ENCODE results near the gene BCAS3. TPM values are rescaled to one million over a fixed set of nuclear protein-coding genes. Genes with fewer than 3 reads are reported as not detected.

The BCAS3 gene
- total RNA-seq, 1 donor from 2014 or later = 14.5 TPM

DNA sequence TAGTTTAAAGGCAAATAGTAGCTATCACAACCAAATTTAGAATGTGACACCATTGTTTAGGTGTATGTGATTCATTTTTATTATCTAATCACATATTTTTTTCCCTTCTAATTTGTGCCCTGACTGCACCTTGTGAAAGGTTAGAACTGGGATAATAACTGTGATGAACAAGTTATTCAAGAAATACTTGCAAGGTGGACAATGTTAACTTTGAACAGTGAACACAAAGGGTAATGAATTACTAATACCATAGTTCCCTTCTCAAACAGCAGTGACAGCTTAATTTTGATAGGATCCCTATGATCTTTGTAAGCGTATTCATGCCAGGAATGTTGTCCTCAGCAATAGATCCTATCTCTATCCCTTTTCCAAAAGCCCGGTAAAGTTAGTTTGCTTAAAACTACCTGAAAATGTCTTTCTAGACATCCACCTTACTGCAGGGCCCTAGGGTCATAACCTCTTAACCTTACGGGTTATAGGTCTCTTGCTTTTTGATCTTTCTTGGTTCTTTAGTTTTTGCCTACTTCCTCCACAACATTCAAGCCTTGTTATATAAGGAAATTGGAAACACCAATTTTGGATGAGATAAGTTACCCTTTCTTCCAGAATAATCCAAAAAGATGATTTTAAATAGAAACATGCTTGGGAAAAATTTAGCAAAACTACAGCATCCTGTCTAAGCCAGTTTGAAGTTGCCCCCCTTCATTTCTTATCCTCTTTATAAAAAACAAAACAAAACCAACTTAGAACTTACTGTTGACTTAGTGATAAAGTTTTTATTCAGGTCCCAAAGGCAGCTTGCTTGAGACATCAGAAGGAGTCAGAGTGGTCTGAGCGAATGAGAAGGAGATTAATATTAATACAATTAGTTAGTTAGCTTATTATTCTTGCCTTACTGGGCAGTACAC, 522.0 kb downstream of the BCAS3 start:
- Mint-ChIP-seq H3K4me3 (ENCODE audit: unreplicated experiment) (no peak overlapping the region), H3K9me3 (ENCODE audit: unreplicated experiment) (peaks cover 1% of the 10 kb centered on the region), H3K4me1 (ENCODE audit: low read depth, unreplicated experiment) (peaks cover 10% of the 10 kb centered on the region), H3K36me3 (ENCODE audit: low read depth, unreplicated experiment) (no peaks in the 10 kb centered on the region), H3K27me3 (ENCODE audit: low read depth, unreplicated experiment) (no peaks in the 10 kb centered on the region), H3K27ac (ENCODE audit: unreplicated experiment) (no peak overlapping the region)
- Histone ChIP-seq H3K36me3 (ENCODE audit: insufficient read depth, low read length) (no peaks in the 10 kb centered on the region), H3K4me2 (ENCODE audit: low read length) (peak overlapping the region; percentile 42), H3K4me3 (ENCODE audit: insufficient read depth, low read depth, low read length) (no peak overlapping the region), H3K27ac (ENCODE audit: low read depth, low read length) (peak overlapping the region; percentile 44), H3K27me3 (ENCODE audit: insufficient read depth, low read length) (no peaks in the 10 kb centered on the region), H2AFZ (ENCODE audit: low read depth, low read length) (no peak overlapping the region), H3K79me2 (ENCODE audit: insufficient read depth, low read length) (no peaks in the 10 kb centered on the region), H3K9ac (ENCODE audit: low read length) (no peak overlapping the region), H3K9me3 (ENCODE audit: insufficient read depth, low read depth, low read length) (no peaks in the 10 kb centered on the region), H4K20me1 (ENCODE audit: insufficient read depth, low read length) (no peaks in the 10 kb centered on the region), H3K4me1 (ENCODE audit: insufficient read depth, low read length) (peaks cover 16% of the 10 kb centered on the region)
- DNase-seq (ENCODE audit: low read depth) (peak; percentile 18), FAIRE-seq (no peak)
- no peak for TF ChIP-seq EZH2 (IDR thresholded peaks at IDR 0.05; ENCODE audit: insufficient read depth, low read length)
- TF ChIP-seq CTCF (IDR thresholded peaks at IDR 0.05; ENCODE audit: insufficient read depth, low read depth, low read length) = no peak

DNA sequence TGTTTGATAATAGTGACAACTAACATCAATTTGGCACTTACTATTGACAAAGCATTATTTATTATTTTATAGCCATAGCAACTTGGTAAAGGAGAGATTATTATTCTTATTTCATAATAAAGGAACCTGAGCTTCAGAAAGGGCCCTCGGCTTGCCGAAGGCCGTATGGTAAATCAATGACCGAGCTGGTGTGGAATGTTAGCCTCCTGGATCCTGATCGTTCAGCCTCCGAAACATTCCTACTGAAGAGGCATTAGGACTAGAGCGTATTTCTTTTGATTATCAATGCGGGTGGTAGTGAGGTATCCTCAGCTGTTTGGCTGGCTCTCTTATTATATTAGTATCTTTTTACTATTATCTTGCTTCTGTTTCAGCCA, 522.7 kb downstream of the BCAS3 start:
- Histone ChIP-seq H3K4me1 (ENCODE audit: insufficient read depth, low read length) (peaks cover 16% of the 10 kb centered on the region), H3K79me2 (ENCODE audit: insufficient read depth, low read length) (no peaks in the 10 kb centered on the region), H3K9me3 (ENCODE audit: insufficient read depth, low read depth, low read length) (no peaks in the 10 kb centered on the region), H4K20me1 (ENCODE audit: insufficient read depth, low read length) (no peaks in the 10 kb centered on the region), H3K9ac (ENCODE audit: low read length) (no peak overlapping the region), H3K27ac (ENCODE audit: low read depth, low read length) (peak overlapping the region; percentile 65), H2AFZ (ENCODE audit: low read depth, low read length) (no peak overlapping the region), H3K4me3 (ENCODE audit: insufficient read depth, low read depth, low read length) (no peak overlapping the region), H3K27me3 (ENCODE audit: insufficient read depth, low read length) (no peaks in the 10 kb centered on the region), H3K36me3 (ENCODE audit: insufficient read depth, low read length) (no peaks in the 10 kb centered on the region), H3K4me2 (ENCODE audit: low read length) (peak overlapping the region; percentile 42)
- Mint-ChIP-seq H3K4me1 (ENCODE audit: low read depth, unreplicated experiment) (peaks cover 10% of the 10 kb centered on the region), H3K9me3 (ENCODE audit: unreplicated experiment) (peaks cover 1% of the 10 kb centered on the region), H3K36me3 (ENCODE audit: low read depth, unreplicated experiment) (no peaks in the 10 kb centered on the region), H3K4me3 (ENCODE audit: unreplicated experiment) (no peak overlapping the region), H3K27ac (ENCODE audit: unreplicated experiment) (peak overlapping the region; percentile 36), H3K27me3 (ENCODE audit: low read depth, unreplicated experiment) (no peaks in the 10 kb centered on the region)
- FAIRE-seq = no peak
- TF ChIP-seq EZH2 (IDR thresholded peaks at IDR 0.05; ENCODE audit: insufficient read depth, low read length) (no peak), CTCF (IDR thresholded peaks at IDR 0.05; ENCODE audit: insufficient read depth, low read depth, low read length) (no peak)
- peak; percentile 63 for DNase-seq (ENCODE audit: low read depth)

GRCh38 chr17:61201211-61201610, 523.6 kb downstream of the BCAS3 start:
- peak; percentile 98 for DNase-seq (ENCODE audit: low read depth)
- peaks cover 14% of the 10 kb centered on the region for H3K4me1 Mint-ChIP-seq (ENCODE audit: low read depth, unreplicated experiment)
- Histone ChIP-seq H3K4me1 (ENCODE audit: insufficient read depth, low read length) (peaks cover 16% of the 10 kb centered on the region), H3K27ac (ENCODE audit: low read depth, low read length) (peak overlapping the region; percentile 65), H3K36me3 (ENCODE audit: insufficient read depth, low read length) (no peaks in the 10 kb centered on the region), H3K9ac (ENCODE audit: low read length) (no peak overlapping the region), H3K79me2 (ENCODE audit: insufficient read depth, low read length) (no peaks in the 10 kb centered on the region), H3K4me2 (ENCODE audit: low read length) (peak overlapping the region; percentile 57), H3K4me3 (ENCODE audit: insufficient read depth, low read depth, low read length) (no peak overlapping the region), H3K9me3 (ENCODE audit: insufficient read depth, low read depth, low read length) (no peaks in the 10 kb centered on the region), H2AFZ (ENCODE audit: low read depth, low read length) (no peak overlapping the region), H3K27me3 (ENCODE audit: insufficient read depth, low read length) (no peaks in the 10 kb centered on the region), H4K20me1 (ENCODE audit: insufficient read depth, low read length) (no peaks in the 10 kb centered on the region)
- peak; percentile 100 for FAIRE-seq
- no peaks in the 10 kb centered on the region for H3K27me3 Mint-ChIP-seq (ENCODE audit: low read depth, unreplicated experiment)
- H3K36me3 Mint-ChIP-seq (ENCODE audit: low read depth, unreplicated experiment) = no peaks in the 10 kb centered on the region
- no peaks in the 10 kb centered on the region for H3K9me3 Mint-ChIP-seq (ENCODE audit: unreplicated experiment)
- H3K4me3 Mint-ChIP-seq (ENCODE audit: unreplicated experiment) = no peak overlapping the region
- H3K27ac Mint-ChIP-seq (ENCODE audit: unreplicated experiment) = no peak overlapping the region
- no peak for TF ChIP-seq CTCF (IDR thresholded peaks at IDR 0.05; ENCODE audit: insufficient read depth, low read depth, low read length)
- no peak for TF ChIP-seq EZH2 (IDR thresholded peaks at IDR 0.05; ENCODE audit: insufficient read depth, low read length)
